Ascending aorta (tissue), 2 donors: Measurements from ENCODE around the gene AP5M1. TPM values are rescaled to one million over a fixed set of nuclear protein-coding genes. Genes with fewer than 3 reads are reported as not detected.

Experiments used
- DNase-seq, 2 donors: peaks; one replicate each; pipeline ENCODE4 v3.0.0-alpha.2; 2019; ENCODE audit warnings: low spot score in 2 of 2
- H3K27ac ChIP-seq, 2 donors: fragments of 200-600 bp; sonication (generic); one replicate each; pipeline ENCODE4 v1.5.1; 2016 to 2017; ENCODE audit warnings: mild to moderate bottlenecking in 1 of 2
- H3K27me3 ChIP-seq: fragments of 200-600 bp; sonication (generic); one replicate; pipeline ENCODE4 v1.5.1; 2017
- H3K36me3 ChIP-seq, 2 donors: fragments of 200-600 bp; sonication (generic); one replicate each; pipeline ENCODE4 v1.5.1; 2016
- H3K4me1 ChIP-seq, 2 donors: fragments of 200-600 bp; sonication (generic); one replicate each; pipeline ENCODE4 v1.5.1; 2016 to 2017; ENCODE audit warnings: mild to moderate bottlenecking in 1 of 2
- H3K4me3 ChIP-seq, 2 donors: fragments of 200-600 bp; sonication (generic); one replicate each; pipeline ENCODE4 v1.5.1; 2016 to 2017; ENCODE audit warnings: mild to moderate bottlenecking in 1 of 2
- H3K9me3 ChIP-seq, 2 donors: fragments of 200-600 bp; sonication (generic); one replicate each; pipeline ENCODE4 v1.5.1; 2016
- intact Hi-C: fragments of 100-400 bp; cut with DNase I; formaldehyde crosslinking; loops from one replicate; pipeline ENCODE4 v1.15.1; 2023
- total RNA-seq: library from RNA; depleted of rRNA; stranded (reverse); fragments of >200 nt; gene quantifications from one replicate; pipeline ENCODE4 v1.1.0, GENCODE V29; 2016
- TF ChIP-seq, protein P1 (sequence below), 3 experiments: fragments of 200-600 bp in 2 of 3; fragments of 450-650 bp in 1 of 3; sonication (generic) in 2 of 3; IDR thresholded peaks; one replicate each; pipeline ENCODE4 v1.5.1; 2016 to 2019; ENCODE audit warnings: antibody characterized with exemption in 3 of 3, mild to moderate bottlenecking in 1 of 3, moderate library complexity in 1 of 3

Gene AP5M1
- total RNA-seq, 1 donor from 2014 or later, result 6.2 TPM

- no peak overlapping the region for H3K27ac ChIP-seq
- no peaks in the 10 kb centered on the region for H3K9me3 ChIP-seq
- intact Hi-C loops, result no loop called here
Observed at GRCh38 chr14:57302883-57303282, 34.1 kb downstream of the AP5M1 start.

DNA sequence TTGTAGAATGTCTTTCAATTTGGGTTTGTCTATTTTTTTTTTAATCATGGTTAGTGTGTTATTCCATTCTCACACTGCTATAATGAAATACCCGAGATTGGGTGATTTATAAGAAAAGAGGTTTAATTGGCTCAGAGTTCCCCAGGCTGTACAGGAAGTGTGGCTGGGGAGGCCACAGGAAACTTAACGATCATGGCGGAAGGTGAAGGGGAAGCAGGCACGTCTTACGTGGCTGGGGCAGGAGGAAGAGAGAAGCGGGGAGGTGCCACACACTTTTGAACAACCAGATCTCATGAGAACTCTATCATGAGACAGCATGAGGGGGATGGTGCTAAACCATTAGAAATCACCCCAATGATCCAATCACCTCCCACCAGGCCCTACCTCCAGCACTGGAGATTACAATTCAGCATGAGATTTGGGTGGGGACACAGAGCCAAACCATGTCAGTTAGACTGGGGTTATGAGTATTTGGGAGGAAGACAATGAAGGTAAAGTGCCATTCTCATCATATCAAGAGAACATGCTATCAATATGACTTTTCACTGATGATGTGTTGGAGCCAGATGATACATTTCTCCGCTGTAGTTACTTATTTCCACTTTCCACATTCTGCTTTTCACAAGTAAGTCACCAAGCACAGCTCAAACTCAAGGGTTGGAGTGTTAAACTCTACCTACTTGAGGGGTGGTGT lies 45.8 kb downstream of the AP5M1 start:
- intact Hi-C loops, result no loop called here
- TF ChIP-seq, protein P1, sequence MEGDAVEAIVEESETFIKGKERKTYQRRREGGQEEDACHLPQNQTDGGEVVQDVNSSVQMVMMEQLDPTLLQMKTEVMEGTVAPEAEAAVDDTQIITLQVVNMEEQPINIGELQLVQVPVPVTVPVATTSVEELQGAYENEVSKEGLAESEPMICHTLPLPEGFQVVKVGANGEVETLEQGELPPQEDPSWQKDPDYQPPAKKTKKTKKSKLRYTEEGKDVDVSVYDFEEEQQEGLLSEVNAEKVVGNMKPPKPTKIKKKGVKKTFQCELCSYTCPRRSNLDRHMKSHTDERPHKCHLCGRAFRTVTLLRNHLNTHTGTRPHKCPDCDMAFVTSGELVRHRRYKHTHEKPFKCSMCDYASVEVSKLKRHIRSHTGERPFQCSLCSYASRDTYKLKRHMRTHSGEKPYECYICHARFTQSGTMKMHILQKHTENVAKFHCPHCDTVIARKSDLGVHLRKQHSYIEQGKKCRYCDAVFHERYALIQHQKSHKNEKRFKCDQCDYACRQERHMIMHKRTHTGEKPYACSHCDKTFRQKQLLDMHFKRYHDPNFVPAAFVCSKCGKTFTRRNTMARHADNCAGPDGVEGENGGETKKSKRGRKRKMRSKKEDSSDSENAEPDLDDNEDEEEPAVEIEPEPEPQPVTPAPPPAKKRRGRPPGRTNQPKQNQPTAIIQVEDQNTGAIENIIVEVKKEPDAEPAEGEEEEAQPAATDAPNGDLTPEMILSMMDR (IDR thresholded peaks at IDR 0.05), result no peak
- Histone ChIP-seq H3K9me3 (no peaks in the 10 kb centered on the region), H3K36me3 (no peaks in the 10 kb centered on the region), H3K27me3 (no peaks in the 10 kb centered on the region), H3K4me3 (no peak overlapping the region), H3K4me1 (no peaks in the 10 kb centered on the region), H3K27ac (no peak overlapping the region)
- DNase-seq, result no peak

More at GRCh38 chr14:57302883-57303282, 34.1 kb downstream of the AP5M1 start:
- TF ChIP-seq, protein P1 (IDR thresholded peaks at IDR 0.05), result no peak
- no peaks in the 10 kb centered on the region for H3K36me3 ChIP-seq
- no peak overlapping the region for H3K4me3 ChIP-seq
- H3K27me3 ChIP-seq, result no peaks in the 10 kb centered on the region
- no peak for DNase-seq
- H3K4me1 ChIP-seq, result no peaks in the 10 kb centered on the region

DNA sequence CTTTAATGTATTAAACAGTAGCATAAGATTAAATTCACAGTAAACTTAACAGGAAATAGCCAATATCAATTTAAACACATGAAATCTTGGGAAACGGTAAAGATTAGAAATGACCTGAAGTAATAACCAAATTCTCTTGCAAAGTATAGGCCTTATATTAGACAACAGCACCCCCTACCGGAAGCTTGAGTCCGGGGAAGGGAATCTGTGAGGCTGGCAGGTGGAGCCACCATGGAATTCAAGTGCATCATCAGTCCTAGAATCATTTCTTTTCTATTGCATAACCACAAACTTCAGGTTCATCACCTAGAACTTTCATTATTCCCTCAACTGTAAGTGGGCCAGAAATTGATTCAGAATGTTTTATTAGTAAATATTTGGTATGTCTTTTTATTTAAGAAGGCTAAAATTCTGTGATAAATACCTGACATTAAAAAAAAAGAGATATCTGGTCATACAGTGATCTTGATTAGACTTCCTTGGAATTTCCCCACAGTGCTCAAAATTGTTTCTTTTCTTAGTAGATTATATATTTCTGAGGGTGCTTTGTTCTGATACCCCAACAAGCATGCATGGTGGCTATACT lies 48.6 kb downstream of the AP5M1 start:
- no peak overlapping the region for H3K27ac ChIP-seq
- H3K9me3 ChIP-seq, result no peaks in the 10 kb centered on the region
- no peak overlapping the region for H3K4me3 ChIP-seq
- H3K36me3 ChIP-seq, result no peaks in the 10 kb centered on the region
- TF ChIP-seq, protein P1 (IDR thresholded peaks at IDR 0.05), result peak; percentile 29 to 72 (median 70)
- DNase-seq, result peak in 1 of 2 donors; percentile 69
- H3K27me3 ChIP-seq, result no peaks in the 10 kb centered on the region
- no peaks in the 10 kb centered on the region for H3K4me1 ChIP-seq
- intact Hi-C loops, result loop anchor here (2.0 kb wide), 1 partner anchor 827 kb away; no protein-coding TSS in a partner anchor

GRCh38 chr14:57319636-57320192 lies 50.9 kb downstream of the AP5M1 start:
- TF ChIP-seq, protein P1 (IDR thresholded peaks at IDR 0.05), result no peak
- no peak for DNase-seq
- Histone ChIP-seq H3K4me3 (no peak overlapping the region), H3K9me3 (no peaks in the 10 kb centered on the region), H3K27me3 (no peaks in the 10 kb centered on the region), H3K4me1 (no peaks in the 10 kb centered on the region), H3K36me3 (no peaks in the 10 kb centered on the region), H3K27ac (no peak overlapping the region)
- intact Hi-C loops, result no loop called here

- no peak overlapping the region for H3K4me3 ChIP-seq
- H3K9me3 ChIP-seq, result no peaks in the 10 kb centered on the region
- no peak for DNase-seq
- H3K36me3 ChIP-seq, result no peaks in the 10 kb centered on the region
- H3K27ac ChIP-seq, result no peak overlapping the region
- TF ChIP-seq, protein P1 (IDR thresholded peaks at IDR 0.05), result no peak
- no peaks in the 10 kb centered on the region for H3K27me3 ChIP-seq
- H3K4me1 ChIP-seq, result no peaks in the 10 kb centered on the region
- intact Hi-C loops, result no loop called here
Observed at GRCh38 chr14:57323721-57324120, 55.0 kb downstream of the AP5M1 start.
